ENCODE results near the gene IL26.

IL26 gene

GRCh38 chr12:68237078-68237477 lies 11.5 kb upstream of the IL26 start:
- H2BK5ac ChIP-seq (ENCODE audit: low read depth, low read length, poor library complexity): no peak overlapping the region
- H3K36me3 ChIP-seq (ENCODE audit: control insufficient read depth in 1 of 2, insufficient read depth in 2 of 2, low read length in 2 of 2): no peaks in the 10 kb centered on the region
- no peak overlapping the region for H3K9ac ChIP-seq (ENCODE audit: low read length)
- no peaks in the 10 kb centered on the region for H3K79me2 ChIP-seq (ENCODE audit: control insufficient read depth, insufficient read depth, low read length, poor library complexity)
- H3K27ac ChIP-seq (ENCODE audit: low read depth, low read length): no peak overlapping the region
- no peak overlapping the region for H4K12ac ChIP-seq (ENCODE audit: low read depth, low read length)
- H3K27me3 ChIP-seq (ENCODE audit: insufficient read depth, low read length): no peaks in the 10 kb centered on the region
- H3K14ac ChIP-seq (ENCODE audit: low read length): no peak overlapping the region
- no peak overlapping the region for H4K91ac ChIP-seq (ENCODE audit: low read depth, low read length)
- H3K4me3 ChIP-seq (ENCODE audit: low read depth, low read length): no peak overlapping the region
- no peak overlapping the region for H2BK12ac ChIP-seq (ENCODE audit: low read length)
- peaks cover 2 to 3% of the 10 kb centered on the region in 2 experiments for H3K4me1 ChIP-seq (ENCODE audit: control insufficient read depth in 1 of 2, insufficient read depth in 2 of 2, low read length in 2 of 2)
- no peak overlapping the region for H3K4me2 ChIP-seq (ENCODE audit: low read length)
- no peak overlapping the region for H2AFZ ChIP-seq (ENCODE audit: insufficient read depth, low read length, poor library complexity)
- no peak for DNase-seq
- H3K18ac ChIP-seq (ENCODE audit: low read length): no peak overlapping the region
- WGBS (ENCODE audit: extremely low coverage, insufficient coverage, insufficient read length): no CpG with 5 or more reads among the region's 2 CpGs
- H2AK5ac ChIP-seq (ENCODE audit: low read length): no peak overlapping the region
- H3K23ac ChIP-seq (ENCODE audit: low read length): no peak overlapping the region
- H4K8ac ChIP-seq (ENCODE audit: low read depth, low read length): no peak overlapping the region
- H2BK120ac ChIP-seq (ENCODE audit: insufficient read depth, low read length, poor library complexity): no peak overlapping the region
- no peaks in the 10 kb centered on the region for H3K9me3 ChIP-seq (ENCODE audit: insufficient read depth, low read depth, low read length)
- H3K4ac ChIP-seq (ENCODE audit: low read depth, low read length): no peak overlapping the region
- no peaks in the 10 kb centered on the region for H3K79me1 ChIP-seq (ENCODE audit: low read length)

- Histone ChIP-seq H2AK5ac (ENCODE audit: low read length) (no peak overlapping the region), H3K27ac (ENCODE audit: low read depth, low read length) (no peak overlapping the region), H2BK12ac (ENCODE audit: low read length) (no peak overlapping the region), H3K79me1 (ENCODE audit: low read length) (no peaks in the 10 kb centered on the region), H3K79me2 (ENCODE audit: control insufficient read depth, insufficient read depth, low read length, poor library complexity) (no peaks in the 10 kb centered on the region), H2AFZ (ENCODE audit: insufficient read depth, low read length, poor library complexity) (no peak overlapping the region), H3K4me2 (ENCODE audit: low read length) (no peak overlapping the region), H3K23ac (ENCODE audit: low read length) (no peak overlapping the region), H3K27me3 (ENCODE audit: insufficient read depth, low read length) (no peaks in the 10 kb centered on the region), H4K91ac (ENCODE audit: low read depth, low read length) (no peak overlapping the region), H4K8ac (ENCODE audit: low read depth, low read length) (no peak overlapping the region), H2BK120ac (ENCODE audit: insufficient read depth, low read length, poor library complexity) (no peak overlapping the region), H3K9ac (ENCODE audit: low read length) (no peak overlapping the region), H3K4ac (ENCODE audit: low read depth, low read length) (no peak overlapping the region), H3K4me1 (ENCODE audit: control insufficient read depth in 1 of 2, insufficient read depth in 2 of 2, low read length in 2 of 2) (peaks cover 2 to 3% of the 10 kb centered on the region in 2 experiments), H3K14ac (ENCODE audit: low read length) (no peak overlapping the region), H3K9me3 (ENCODE audit: insufficient read depth, low read depth, low read length) (no peaks in the 10 kb centered on the region), H2BK5ac (ENCODE audit: low read depth, low read length, poor library complexity) (no peak overlapping the region), H3K36me3 (ENCODE audit: control insufficient read depth in 1 of 2, insufficient read depth in 2 of 2, low read length in 2 of 2) (no peaks in the 10 kb centered on the region), H4K12ac (ENCODE audit: low read depth, low read length) (no peak overlapping the region), H3K18ac (ENCODE audit: low read length) (no peak overlapping the region), H3K4me3 (ENCODE audit: low read depth, low read length) (no peak overlapping the region)
- DNase-seq: peak in 1 of 2 donors; percentile 43
- no CpG with 5 or more reads among the region's 8 CpGs for WGBS (ENCODE audit: extremely low coverage, insufficient coverage, insufficient read length)
Measured at GRCh38 chr12:68236421-68237059, 10.9 kb upstream of the IL26 start.

GRCh38 chr12:68235576-68235975 lies 10.0 kb upstream of the IL26 start:
- no peak overlapping the region for H3K4me2 ChIP-seq (ENCODE audit: low read length)
- H3K79me2 ChIP-seq (ENCODE audit: control insufficient read depth, insufficient read depth, low read length, poor library complexity): no peaks in the 10 kb centered on the region
- H4K91ac ChIP-seq (ENCODE audit: low read depth, low read length): no peak overlapping the region
- DNase-seq: no peak
- H3K79me1 ChIP-seq (ENCODE audit: low read length): no peaks in the 10 kb centered on the region
- no peak overlapping the region for H4K8ac ChIP-seq (ENCODE audit: low read depth, low read length)
- H3K9me3 ChIP-seq (ENCODE audit: insufficient read depth, low read depth, low read length): no peaks in the 10 kb centered on the region
- no peaks in the 10 kb centered on the region for H3K27me3 ChIP-seq (ENCODE audit: insufficient read depth, low read length)
- H3K14ac ChIP-seq (ENCODE audit: low read length): no peak overlapping the region
- no peaks in the 10 kb centered on the region for H3K36me3 ChIP-seq (ENCODE audit: control insufficient read depth in 1 of 2, insufficient read depth in 2 of 2, low read length in 2 of 2)
- no peak overlapping the region for H3K23ac ChIP-seq (ENCODE audit: low read length)
- no peak overlapping the region for H2AFZ ChIP-seq (ENCODE audit: insufficient read depth, low read length, poor library complexity)
- no peak overlapping the region for H3K27ac ChIP-seq (ENCODE audit: low read depth, low read length)
- H3K18ac ChIP-seq (ENCODE audit: low read length): no peak overlapping the region
- H2BK120ac ChIP-seq (ENCODE audit: insufficient read depth, low read length, poor library complexity): no peak overlapping the region
- no peak overlapping the region for H3K9ac ChIP-seq (ENCODE audit: low read length)
- WGBS (ENCODE audit: extremely low coverage, insufficient coverage, insufficient read length): 100% methylated on average over 1 of the region's 2 CpGs
- no peak overlapping the region for H2BK5ac ChIP-seq (ENCODE audit: low read depth, low read length, poor library complexity)
- peaks cover 2 to 3% of the 10 kb centered on the region in 2 experiments for H3K4me1 ChIP-seq (ENCODE audit: control insufficient read depth in 1 of 2, insufficient read depth in 2 of 2, low read length in 2 of 2)
- H2AK5ac ChIP-seq (ENCODE audit: low read length): no peak overlapping the region
- H2BK12ac ChIP-seq (ENCODE audit: low read length): no peak overlapping the region
- no peak overlapping the region for H4K12ac ChIP-seq (ENCODE audit: low read depth, low read length)
- no peak overlapping the region for H3K4ac ChIP-seq (ENCODE audit: low read depth, low read length)
- no peak overlapping the region for H3K4me3 ChIP-seq (ENCODE audit: low read depth, low read length)

- Histone ChIP-seq H2BK12ac (ENCODE audit: low read length) (no peak overlapping the region), H2BK5ac (ENCODE audit: low read depth, low read length, poor library complexity) (no peak overlapping the region), H4K12ac (ENCODE audit: low read depth, low read length) (no peak overlapping the region), H3K18ac (ENCODE audit: low read length) (no peak overlapping the region), H3K9ac (ENCODE audit: low read length) (no peak overlapping the region), H3K4me3 (ENCODE audit: low read depth, low read length) (no peak overlapping the region), H3K79me1 (ENCODE audit: low read length) (no peaks in the 10 kb centered on the region), H3K4me1 (ENCODE audit: control insufficient read depth in 1 of 2, insufficient read depth in 2 of 2, low read length in 2 of 2) (no peaks in the 10 kb centered on the region), H3K4me2 (ENCODE audit: low read length) (no peak overlapping the region), H3K27me3 (ENCODE audit: insufficient read depth, low read length) (no peaks in the 10 kb centered on the region), H3K36me3 (ENCODE audit: control insufficient read depth in 1 of 2, insufficient read depth in 2 of 2, low read length in 2 of 2) (no peaks in the 10 kb centered on the region), H3K79me2 (ENCODE audit: control insufficient read depth, insufficient read depth, low read length, poor library complexity) (no peaks in the 10 kb centered on the region), H2AFZ (ENCODE audit: insufficient read depth, low read length, poor library complexity) (no peak overlapping the region), H3K9me3 (ENCODE audit: insufficient read depth, low read depth, low read length) (no peaks in the 10 kb centered on the region), H4K8ac (ENCODE audit: low read depth, low read length) (no peak overlapping the region), H3K14ac (ENCODE audit: low read length) (no peak overlapping the region), H3K27ac (ENCODE audit: low read depth, low read length) (no peak overlapping the region), H4K91ac (ENCODE audit: low read depth, low read length) (no peak overlapping the region), H2AK5ac (ENCODE audit: low read length) (no peak overlapping the region), H2BK120ac (ENCODE audit: insufficient read depth, low read length, poor library complexity) (no peak overlapping the region), H3K23ac (ENCODE audit: low read length) (no peak overlapping the region), H3K4ac (ENCODE audit: low read depth, low read length) (no peak overlapping the region)
- WGBS (ENCODE audit: extremely low coverage, insufficient coverage, insufficient read length): no CpG with 5 or more reads among the region's 2 CpGs
- no peak for DNase-seq
Measured at GRCh38 chr12:68234140-68234539, 8.5 kb upstream of the IL26 start.

All from trophoblast cell (in vitro differentiated cells and primary cell).